Measurements from ENCODE around the gene NDUFS8.

NDUFS8 gene

DNA sequence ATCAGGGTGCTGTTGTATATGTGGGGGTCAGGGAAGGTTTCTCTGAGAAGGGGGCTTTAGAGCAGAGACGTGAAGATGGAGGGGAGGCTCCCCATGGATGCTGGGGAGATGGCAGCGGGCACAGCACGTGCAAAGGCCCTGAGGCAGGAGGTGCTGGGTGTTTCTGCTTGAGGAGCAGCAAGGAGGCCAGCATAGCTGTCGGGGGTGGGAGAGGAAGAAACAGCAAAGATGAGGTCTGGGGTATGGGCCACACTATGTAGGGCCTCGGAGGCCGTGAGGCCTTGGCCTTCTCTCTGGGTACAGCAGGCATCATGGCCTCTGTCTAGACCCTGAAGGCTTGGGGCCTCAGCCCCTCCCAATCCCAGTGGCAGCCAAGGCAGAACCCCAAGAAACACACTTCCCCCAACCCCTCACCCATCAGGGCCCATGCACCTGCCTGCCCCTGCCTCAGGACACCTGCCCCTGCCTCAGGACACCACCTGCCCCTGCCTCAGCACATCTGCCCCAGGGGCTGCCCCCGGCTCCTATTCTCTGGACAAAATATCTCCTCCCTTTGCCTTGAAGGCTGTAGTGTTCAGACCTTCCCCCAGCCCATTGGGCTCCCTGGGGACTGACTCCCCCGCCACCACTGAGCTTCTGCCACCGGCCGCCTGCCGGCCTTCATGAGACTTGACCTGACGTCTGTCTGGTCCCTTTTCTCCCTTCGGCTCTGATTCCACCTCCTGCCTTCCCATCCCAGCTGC is 14.1 kb upstream of the NDUFS8 start:
- DNase-seq (ENCODE audit: low spot score): no peak

DNA sequence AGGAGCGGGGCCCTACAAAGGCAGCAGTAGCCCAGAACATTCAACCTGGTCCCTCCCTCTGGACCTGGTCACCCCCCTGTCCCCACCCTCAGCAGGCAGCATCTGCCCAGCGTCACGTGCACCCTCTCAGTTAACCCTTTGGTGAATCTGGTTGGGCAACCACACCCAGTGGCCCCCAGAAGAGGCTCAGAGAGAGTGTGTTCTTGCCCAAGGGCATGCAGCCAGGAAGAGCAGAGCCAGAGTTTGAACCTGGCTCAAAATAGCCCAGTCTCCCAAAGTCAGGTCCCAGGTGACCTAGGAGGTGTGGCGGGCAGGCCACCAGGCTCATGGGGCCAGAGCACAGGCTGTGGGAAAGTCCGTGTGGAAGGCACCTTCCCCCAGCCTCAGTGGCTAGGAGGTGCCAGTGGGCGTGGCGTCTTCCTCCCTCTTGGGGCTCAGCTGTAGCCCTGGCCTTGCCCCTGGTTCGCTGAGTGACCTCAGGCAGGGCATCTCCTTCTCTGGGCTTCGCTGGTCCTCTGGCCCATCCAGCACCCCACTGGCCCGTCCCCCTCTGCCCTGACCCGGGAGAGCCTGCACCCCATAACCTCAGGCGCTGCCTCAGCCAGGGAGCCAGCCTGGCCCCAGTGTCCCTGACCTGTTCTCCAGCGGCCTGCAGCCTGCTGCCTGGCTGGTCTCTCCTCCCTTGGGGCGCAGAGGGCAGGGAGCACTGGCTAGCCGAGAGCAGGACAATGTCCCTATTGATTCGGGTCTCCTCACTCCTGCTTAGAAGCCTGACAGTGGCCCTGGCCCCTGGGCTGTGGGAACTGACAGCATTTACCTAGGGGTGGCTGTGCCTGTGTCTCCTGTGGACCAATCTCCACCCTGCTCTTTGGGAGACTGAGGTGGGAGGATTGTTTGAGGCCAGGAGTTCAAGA is 13.3 kb upstream of the NDUFS8 start:
- DNase-seq (ENCODE audit: low spot score): no peak

DNA sequence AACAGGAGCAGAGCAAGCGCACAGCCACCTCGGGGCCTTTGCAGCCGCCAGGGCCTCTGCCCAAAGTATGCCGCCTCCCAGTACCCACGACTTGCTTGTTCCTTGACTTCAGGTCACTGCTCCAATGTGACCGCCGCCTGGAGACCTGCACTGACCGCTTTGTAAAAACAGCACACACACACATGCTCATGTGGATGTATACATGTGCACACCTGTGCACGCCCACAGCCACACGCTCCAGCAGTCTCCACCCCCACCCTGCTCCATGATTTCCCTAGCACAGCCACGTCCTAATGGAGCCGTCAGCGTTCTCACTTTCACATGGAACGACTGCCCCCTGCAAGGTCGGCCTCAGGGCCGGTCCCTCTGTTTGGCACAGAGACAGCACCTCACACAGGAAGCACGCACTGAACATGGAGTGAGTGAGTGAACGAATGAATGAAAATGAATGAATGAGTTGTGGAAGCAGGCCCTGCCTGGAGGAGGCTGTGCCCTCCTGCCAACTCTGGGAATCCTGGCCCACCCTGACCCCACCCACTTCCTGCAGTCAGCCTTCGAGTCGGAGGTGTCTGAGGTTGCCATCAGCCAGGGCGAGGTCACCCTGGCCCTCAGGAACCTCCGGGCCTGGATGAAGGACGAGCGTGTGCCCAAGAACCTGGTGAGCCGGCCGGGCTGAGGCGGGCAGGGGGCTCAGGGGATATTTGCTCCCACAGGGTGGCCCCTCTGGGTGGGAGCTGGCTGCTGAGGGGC is 12.3 kb upstream of the NDUFS8 start:
- DNase-seq (ENCODE audit: low spot score): no peak

DNA sequence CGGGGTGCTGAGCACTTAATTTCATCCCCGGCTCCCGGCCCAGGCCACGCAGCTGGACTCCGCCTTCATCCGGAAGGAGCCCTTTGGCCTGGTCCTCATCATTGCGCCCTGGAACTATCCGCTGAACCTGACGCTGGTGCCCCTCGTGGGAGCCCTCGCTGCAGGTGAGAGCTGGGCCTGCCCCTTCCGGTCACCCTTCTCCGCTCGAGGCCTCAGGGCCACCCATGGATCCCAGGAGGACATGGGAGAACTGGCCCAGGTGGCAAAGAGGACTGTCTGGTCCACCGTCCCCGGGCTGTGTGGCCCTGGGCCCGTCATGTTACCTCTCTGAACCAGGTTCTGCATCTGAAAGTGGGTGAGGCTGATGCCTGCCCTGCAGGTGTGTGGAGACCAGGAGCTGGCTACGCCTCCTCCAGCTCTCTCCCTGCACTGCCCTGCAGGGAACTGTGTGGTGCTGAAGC is 11.7 kb upstream of the NDUFS8 start:
- DNase-seq (ENCODE audit: low spot score): no peak

DNA sequence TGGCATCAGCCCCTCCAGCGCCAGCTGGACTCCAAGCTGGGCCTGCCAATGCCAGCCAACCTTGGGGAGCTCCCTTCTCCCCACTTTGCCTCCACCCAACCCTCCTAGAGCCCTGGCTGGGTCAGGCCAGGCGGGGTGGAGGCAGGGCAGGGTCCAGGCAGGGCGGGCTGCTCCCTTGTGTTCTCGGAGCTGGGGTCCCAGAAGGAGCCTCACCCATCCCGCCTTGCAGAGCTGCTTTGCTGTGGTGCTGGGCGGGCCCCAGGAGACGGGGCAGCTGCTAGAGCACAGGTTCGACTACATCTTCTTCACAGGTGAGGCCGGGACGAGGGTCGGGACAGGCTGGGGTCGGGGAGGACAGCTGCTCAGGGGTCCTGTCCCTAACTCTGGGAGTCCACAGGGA is 11.0 kb upstream of the NDUFS8 start:
- no peak for DNase-seq (ENCODE audit: low spot score)

DNA sequence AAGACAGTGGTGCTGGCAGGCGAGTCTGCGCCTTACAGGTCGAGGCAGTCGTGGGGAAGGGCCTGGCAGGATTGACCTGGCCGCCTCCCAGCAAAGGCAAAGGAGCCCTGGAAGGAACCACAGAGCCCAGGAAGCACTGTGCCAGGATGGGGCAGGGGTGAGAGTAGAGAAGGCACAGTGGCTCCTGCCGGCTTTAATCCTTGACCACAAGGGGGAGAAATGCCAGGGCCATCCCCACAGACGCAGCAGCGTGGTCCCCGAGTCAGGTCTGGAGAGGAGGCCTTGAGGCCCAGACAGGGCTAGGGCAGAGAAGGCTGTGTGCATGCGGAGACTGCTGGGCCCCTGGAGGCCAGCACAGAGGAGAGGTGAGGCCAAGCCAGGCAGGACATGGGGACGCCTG is 9.9 kb upstream of the NDUFS8 start:
- no peak for DNase-seq (ENCODE audit: low spot score)

DNA sequence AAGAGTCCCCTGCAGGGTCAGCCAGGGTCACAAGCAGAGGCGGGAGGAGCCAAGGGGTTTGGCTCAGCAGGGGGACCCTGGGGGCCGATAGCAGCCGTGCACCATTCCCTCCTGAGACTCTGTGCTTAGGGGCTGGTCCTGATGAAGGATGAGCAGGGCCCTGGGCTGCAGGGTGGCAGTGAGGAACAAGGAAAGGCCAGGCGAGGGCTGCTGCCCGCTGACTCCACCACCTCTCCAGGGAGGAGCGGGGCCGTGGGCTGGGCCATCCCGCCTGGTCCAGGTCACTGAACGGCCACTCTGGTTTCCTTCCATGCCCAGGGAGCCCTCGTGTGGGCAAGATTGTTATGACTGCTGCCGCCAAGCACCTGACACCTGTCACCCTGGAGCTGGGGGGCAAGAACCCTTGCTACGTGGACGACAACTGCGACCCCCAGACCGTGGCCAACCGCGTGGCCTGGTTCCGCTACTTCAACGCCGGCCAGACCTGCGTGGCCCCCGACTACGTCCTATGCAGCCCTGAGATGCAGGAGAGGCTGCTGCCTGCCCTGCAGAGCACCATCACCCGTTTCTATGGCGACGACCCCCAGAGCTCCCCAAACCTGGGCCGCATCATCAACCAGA is 9.2 kb upstream of the NDUFS8 start:
- DNase-seq (ENCODE audit: low spot score): no peak

DNA sequence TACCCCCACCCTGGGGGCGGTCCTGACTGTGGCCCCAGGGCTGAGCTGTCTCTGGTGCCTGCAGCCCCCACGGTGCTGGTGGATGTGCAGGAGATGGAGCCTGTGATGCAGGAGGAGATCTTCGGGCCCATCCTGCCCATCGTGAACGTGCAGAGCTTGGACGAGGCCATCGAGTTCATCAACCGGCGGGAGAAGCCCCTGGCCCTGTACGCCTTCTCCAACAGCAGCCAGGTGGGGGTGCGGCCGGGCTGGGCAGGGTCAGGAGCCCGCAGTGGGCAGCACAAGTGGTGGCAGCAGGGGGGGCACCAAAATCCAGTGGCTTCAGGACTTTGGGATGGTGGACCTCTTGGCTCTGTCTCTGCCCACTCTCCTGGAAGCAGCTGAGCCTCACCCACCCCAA is 8.0 kb upstream of the NDUFS8 start:
- no peak for DNase-seq (ENCODE audit: low spot score)

DNA sequence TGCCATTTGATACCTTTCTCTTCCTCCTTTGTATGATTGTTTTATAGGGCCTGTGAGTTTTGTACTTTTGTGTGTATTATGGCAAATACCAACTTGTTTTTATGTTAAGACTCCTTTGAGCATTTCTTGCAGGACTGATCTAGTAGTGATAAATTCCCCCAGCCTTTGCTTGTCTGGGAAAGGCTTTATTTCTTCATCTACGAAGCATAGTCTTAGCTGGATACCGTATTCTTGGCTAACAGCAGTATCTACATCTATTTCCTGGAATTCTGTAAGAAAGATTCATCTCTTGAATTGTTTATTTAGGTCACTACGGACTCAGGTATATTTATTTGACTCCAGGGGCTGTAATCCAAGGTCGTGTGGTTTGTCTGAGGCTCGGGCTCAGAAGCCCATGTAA is 6.0 kb upstream of the NDUFS8 start:
- no peak for DNase-seq (ENCODE audit: low spot score)

DNA sequence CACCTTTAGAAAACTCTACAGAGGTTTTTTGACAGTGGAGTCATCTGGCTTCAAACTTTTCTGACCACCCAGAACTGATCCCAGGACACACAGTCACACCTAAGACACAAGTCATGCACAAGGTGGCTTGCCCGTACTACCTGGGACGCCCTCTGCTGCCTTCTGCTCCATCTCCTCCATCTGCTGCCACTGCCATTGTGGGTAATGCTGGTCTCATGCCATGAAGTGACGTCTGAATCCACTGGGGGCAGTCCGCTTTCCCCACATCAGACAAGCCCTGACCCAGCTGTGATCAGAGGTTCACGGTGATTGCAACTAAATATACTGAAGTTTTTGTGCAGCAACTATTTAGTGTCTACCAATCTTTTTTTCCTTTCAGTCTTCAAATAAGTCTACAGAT is 5.4 kb upstream of the NDUFS8 start:
- no peak for DNase-seq (ENCODE audit: low spot score)

DNA sequence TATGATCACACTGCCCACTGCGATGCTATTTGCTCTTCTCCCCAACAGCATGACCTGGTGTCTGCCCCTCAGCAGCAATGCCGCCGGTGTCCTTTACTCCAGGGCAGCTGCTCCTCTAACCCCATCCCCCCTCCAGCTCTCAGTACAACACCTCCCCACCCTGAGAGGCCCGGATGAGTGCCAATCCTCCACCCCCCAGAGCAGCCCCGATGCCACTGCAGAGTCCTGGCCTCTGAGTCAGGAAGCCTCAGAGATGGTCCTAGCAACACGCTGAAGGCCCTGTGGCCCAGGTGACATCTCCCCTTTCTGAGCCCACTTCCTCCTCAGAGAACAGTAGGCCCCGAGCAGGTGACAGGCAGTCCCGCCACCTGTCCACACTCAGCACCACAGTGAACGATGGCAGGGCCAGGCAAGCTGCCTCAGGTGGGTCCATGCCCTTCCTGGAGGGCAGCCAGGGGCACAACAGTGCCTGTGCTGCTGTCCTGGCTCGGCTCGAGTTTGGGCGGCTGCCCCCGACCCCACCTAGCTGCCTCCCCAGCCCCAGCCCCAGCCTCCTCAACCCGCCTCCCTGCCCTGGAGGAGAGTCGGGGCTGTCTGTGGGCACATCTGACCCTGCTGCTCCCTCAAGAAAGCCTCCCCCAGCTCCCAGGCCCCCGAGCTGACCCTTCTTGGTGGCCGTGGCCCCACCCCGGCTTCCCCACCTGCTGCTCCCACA is 3.9 kb upstream of the NDUFS8 start:
- DNase-seq (ENCODE audit: low spot score): no peak

DNA sequence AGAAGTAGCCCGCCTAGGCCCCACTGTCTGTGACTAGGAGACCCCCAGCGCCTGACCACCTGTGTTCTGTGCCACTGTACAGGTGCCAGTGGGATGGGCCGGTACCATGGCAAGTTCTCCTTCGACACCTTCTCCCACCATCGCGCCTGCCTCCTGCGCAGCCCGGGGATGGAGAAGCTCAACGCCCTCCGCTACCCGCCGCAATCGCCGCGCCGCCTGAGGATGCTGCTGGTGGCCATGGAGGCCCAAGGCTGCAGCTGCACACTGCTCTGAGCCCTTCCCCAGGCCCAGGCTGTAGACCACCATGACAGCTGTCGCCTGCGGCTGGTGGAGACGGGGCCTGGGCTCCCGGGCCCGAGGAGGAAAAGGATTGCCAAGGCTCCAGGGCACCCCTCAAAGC is 2.8 kb upstream of the NDUFS8 start:
- DNase-seq (ENCODE audit: low spot score): no peak

DNA sequence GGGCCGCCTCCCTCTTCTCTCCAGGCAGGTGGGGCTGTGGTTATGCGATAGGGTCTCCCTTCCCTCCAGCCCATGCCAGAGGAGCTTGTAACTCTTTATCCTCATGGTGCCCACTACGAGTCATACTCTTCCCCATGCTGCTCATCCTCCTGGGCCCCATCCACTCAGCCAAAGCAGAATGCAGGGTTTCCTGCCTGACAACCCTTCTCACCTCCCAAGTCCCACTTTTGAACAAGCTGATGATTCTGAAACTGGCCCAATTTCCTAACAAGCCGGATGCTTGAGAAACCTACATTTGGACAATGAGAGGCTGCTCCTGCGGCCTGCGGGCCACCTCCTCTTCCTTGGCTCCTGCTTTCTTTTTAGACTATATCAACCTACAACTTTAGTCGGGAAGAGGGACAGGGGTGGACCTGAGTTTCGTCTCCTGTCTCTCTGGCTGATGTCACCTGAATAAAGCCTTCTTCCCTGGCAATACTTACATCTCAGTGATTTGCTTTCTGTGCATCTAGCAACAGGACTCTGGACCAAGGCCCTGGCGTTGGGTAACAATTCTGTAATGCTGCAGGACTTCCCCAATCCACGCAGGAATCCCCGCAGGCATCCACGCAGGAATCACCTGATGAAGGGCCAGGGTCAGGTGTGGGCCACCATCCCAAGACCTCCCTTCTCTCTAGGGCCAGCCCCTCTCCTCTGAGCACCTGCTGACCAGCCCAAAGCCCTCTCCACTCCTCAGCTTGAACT is 1.5 kb upstream of the NDUFS8 start:
- no peak for DNase-seq (ENCODE audit: low spot score)

DNA sequence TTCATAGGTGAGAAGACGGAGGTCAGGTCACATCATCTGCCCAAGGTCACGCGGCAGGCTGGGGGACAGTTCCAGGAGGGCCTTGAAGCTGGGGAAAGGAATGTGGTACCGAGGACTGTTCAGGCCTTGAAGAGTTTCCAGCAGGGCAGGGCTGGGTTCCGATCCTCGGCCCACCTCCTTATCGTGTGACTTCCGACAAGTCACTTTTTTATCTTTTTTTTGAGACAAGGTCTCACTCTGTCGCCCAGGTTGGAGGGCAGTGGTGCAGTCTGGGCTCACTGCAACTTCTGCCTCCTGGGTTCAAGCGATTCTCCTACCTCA is 623 bp downstream of the NDUFS8 start:
- no peak for DNase-seq (ENCODE audit: low spot score)

DNA sequence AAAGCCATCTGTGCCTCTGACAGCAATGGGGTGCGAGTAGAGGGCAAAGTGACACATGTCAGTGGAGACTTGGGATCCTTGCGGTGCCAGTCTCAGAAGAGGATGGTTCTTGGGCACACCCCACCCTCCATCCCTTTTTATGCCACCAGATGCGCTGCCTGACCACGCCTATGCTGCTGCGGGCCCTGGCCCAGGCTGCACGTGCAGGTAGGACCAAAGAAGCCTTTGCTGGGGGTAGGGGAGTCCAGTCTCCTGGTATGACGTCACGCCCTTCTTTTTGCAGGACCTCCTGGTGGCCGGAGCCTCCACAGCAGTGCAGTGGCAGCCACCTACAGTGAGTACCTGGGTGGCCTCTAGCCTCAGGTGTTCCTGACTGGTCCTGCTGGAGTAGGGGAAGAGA is 1.5 kb downstream of the NDUFS8 start:
- DNase-seq (ENCODE audit: low spot score): no peak

DNA sequence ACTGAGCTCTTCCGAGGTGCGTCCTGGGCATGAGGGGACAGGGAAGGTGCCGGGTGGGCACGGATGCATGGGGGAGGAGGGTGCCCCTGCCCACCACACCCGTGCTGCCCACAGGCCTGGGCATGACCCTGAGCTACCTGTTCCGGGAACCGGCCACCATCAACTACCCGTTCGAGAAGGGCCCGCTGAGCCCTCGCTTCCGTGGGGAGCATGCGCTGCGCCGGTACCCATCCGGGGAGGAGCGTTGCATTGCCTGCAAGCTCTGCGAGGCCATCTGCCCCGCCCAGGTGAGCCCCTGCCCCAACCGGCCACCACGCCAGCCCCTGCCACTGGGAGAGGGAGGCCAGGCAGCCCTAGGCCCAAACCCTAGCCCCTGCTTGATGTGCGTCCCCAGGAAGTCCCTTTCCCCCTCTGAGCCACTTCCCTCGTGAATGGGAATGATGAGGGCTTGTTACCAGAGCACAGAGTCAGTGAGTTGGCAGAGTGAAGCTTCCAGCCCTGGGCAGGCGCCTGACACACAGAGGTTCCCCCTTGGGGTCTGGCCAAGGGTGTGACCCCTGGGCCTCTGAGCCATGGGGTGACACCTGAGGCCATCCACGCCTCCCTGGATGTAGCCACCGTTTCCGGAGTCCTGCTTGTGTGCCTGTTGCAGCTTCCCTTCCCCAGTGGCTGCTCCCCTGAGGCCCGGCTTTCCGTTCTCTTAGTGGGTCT is 2.7 kb downstream of the NDUFS8 start:
- no peak for DNase-seq (ENCODE audit: low spot score)

DNA sequence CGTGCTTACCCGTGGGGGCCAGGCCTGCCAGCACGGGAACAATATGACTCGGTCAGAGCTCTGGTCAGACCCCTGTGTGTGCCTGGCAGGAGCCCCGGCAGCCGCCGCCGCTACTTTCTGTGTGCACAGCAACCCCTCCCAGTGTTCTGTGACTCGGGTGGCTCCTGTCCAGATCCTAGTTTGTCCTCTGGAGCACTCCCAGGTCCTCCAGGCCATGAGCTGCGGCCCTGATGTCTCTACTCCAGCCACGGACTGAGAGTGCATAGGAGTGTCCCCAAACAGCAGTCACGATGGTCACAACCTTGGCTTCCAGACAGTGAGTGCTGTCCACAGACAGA is 3.2 kb downstream of the NDUFS8 start:
- no peak for DNase-seq (ENCODE audit: low spot score)

DNA sequence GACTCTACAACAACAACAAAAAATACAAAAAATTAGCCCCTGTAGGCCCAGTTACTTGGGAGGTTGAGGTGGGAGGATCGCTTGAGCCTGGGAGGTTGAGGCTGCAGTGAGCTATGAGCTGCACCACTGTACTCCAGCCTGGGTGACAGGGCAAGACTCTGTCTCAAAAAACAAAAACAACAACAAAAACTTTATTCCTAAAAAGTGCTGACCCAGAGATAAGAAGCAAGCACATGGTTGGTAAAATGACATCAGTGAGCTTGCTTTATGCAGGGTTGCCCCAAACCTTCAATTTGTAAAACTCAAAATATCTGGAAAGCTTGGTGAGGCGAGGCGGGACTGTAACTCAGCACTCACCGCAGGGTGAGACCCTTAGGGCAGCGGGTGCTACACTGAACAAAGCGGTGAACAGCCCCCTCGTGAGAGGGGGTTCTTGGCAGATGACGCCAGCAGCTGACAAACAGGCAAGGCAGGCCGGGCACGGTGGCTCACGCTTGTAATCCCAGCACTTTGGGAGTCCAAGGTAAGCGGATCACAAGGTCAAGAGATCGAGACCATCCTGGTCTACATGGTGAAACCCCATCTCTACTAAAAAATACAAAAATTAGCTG is 4.9 kb downstream of the NDUFS8 start:
- DNase-seq (ENCODE audit: low spot score): no peak

DNA sequence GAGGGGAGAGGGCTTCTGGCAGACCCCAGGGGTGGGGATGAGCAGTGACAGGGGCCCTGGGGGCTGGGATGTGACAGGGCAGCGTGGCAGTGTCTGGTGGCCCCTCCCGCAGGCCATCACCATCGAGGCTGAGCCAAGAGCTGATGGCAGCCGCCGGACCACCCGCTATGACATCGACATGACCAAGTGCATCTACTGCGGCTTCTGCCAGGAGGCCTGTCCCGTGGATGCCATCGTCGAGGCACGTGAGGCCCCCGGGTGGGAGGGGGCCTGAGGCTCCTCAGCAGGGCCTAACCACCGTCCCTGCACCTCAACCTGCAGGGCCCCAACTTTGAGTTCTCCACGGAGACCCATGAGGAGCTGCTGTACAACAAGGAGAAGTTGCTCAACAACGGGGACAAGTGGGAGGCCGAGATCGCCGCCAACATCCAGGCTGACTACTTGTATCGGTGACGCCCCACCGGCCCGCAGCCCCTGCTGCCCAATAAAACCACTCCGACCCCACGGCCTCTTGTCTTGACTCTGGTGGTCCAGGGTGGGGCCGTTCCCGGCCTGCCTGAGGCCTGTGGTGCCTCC is 5.7 kb downstream of the NDUFS8 start:
- DNase-seq (ENCODE audit: low spot score): no peak

Measured in CD4-positive, alpha-beta T cell treated with Interleukin-2 at 100 ng/mL for 4 hours (primary cell).